ENCODE data around the gene LYZ.

The LYZ gene

DNA sequence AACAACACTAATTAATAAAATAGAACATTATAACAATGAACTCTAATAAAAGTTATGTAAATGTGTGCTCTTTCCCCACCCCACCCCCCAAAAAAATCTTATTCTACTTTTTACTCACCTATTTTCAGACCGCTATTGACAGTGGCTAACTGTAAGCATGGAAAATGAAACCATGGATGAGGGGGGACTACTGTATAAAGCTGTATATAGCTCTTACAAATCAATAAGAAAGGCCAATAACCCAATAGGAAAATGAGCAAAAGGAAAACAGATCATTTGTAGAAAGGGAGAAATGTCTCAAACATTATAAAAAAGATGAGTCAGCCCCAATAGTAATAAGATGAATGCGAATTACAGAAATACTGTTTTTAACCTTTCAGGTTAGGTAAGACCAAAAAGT is 38.7 kb downstream of the LYZ start:
- DNase-seq (ENCODE audit: low read depth) = no peak

DNA sequence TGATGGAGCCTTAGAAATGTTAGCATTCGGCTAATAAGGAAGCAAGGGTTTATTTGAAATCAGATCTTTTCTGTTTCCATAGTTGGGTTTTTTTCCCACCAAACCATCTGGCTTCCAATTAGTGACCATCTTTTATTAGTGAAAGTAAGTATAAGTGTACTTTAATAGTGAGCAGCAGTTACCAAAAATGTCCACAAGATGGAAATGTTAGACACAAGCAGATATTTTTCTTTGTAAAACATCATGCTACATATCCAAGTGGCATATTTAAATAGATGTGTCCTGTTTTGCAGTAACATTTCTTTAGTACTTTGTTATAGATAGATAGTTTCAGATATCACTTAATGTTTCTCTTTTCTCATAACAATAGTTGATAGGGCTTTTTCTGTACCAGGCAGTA is 40.2 kb downstream of the LYZ start:
- DNase-seq (ENCODE audit: low read depth) = peak; percentile 77

DNA sequence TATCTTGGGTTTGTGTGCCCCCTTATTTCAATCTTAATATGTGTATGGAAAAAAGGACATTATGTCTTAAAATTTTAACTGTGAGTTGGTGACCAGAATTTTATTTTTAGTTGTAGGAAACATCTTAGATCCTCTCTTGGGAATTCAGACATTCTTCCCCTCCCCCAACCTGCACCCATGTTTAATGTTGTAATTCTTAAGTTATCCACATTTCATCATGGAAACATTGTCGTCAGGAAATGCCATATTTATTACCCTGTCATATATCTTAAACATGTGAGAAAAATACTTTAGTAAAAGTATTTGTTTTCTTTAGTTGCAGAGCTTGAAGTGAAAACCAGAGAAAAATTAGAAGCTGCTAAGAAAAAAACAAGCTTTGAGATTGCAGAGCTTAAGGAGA is 41.6 kb downstream of the LYZ start:
- DNase-seq (ENCODE audit: low read depth) = peak; percentile 83

DNA sequence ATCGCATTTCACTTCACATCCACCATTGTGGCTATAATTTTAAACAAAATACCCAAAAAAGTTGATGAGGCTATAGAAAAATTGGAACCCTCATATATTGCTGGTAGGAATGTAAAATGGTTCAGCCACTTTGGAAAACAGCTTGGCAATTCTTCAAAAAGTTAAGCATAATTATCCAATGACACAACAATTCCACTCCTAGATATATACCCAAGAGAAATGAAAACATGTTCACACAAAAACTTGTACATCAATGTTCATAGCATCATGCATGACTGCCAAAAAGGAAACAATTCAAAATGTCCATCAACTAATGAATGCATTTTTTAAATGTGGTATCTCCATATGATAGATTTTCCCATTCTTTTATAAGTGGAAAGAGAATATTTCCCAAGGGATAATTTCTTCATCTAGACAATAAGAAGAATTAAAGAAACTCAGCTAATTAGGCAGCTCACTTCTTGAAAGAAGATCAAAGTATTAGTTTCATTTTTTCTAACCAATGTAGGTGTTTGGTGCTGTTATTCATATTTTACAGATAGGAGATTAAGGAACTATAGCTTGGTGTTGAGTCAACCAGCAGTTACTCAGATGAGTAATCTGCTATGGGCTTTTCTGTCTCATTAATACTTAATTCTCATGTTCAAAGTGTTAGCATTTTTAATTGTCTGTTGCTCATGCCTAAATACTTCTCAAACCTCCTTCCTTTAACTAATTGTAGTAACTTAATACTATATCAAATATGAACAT is 44.2 kb downstream of the LYZ start:
- peak; percentile 28 for DNase-seq (ENCODE audit: low read depth)

DNA sequence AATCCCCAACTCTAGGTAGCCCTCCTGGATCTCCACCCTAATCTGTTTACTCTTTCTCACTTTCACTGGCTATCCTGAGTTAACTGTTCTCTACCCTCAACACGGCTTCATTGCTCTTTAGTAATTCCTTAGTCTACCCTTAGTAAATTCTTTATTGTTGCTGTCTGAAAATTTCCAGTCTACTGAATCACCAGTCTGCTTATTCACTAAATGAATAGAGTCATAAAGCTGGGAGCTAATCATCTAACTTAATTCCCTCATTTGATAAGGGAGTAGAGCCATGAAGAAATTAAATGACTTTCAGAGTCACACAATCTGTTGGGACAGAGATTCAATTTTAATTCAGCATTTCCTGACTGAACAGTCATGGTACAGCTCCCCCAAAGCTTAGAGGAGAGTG is 47.9 kb downstream of the LYZ start:
- DNase-seq (ENCODE audit: low read depth) = peak; percentile 75

DNA sequence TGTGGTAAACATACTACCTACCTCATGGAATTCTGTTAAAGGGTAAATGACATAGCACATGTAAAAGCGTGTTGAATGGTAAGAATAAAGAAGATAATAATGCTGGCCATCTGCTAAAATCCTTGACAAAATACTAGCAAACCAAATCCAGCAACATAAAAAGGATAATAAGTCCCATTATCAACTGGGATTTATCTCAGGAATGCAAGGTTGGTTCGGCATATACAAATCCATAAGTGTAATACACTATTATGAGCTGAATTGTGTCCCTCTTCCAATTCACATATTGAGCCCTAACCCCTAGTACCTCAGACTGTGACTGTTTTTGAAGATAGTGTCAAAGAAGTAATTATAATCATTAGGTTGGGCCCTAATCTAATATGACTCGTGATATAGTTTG is 48.8 kb downstream of the LYZ start:
- DNase-seq (ENCODE audit: low read depth) = no peak

DNA sequence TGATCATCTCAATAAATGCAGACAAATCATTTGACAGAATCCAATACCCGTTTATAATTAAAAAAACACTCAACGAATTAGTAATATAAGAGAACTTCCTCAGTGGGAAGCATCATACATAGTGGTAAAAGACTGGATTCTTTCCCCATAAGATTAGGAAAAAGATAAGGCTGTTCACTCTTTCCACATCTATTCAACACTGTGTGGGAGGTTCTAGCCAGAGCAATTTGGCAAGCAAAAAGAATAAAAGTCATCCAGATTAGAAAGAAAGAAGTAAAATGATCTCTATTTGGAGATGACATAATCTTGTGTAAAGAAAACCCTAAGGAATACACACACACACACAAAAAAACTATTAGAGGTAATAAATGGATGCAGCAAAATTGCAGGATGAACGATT is 49.8 kb downstream of the LYZ start:
- peak; percentile 92 for DNase-seq (ENCODE audit: low read depth)

DNA sequence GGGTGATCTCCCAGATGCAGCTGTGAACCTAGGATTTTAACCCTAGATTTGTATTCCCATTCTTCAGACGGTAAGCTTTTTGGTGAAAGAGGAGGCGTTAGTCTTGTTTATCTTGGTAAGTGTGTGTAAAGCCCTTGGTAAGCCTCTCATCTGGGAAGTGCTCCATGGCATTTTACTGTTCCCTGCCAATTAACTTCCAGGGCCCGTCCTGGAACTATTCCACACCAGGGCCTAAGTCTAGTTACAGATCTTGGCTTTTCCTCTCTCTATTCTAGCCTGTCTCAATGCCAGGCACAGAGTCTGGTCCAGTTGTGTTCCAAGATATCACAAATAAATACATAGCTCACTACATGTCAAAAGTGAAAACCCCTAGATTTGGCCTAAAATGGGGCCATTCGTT is 53.8 kb downstream of the LYZ start:
- DNase-seq (ENCODE audit: low read depth) = no peak

Measured in amniotic epithelial cell (primary cell).